Effector CD4-positive, alpha-beta T cell (primary cell): ENCODE results near the gene DIPK1C. TPM values are rescaled to one million over a fixed set of nuclear protein-coding genes. Genes with fewer than 3 reads are reported as not detected.
"Not testable (repeated sequence)": the region's sequence is repeated elsewhere in the genome, so short reads cannot be mapped to it uniquely, and the experiment has no call there.

ENCODE experiments used
- DNase-seq: peaks from one replicate; pipeline ENCODE4 v3.0.0-alpha.2; 2020
- total RNA-seq: gene quantifications from one replicate; lab custom pipeline; 2026; lab: John Stamatoyannopoulos, UW

The DIPK1C gene
- total RNA-seq: not detected

- DNase-seq: no peak
These were observed at the start of gene DIPK1C for GRCh38 chr18:74457043-74457724. Gene DIPK1C (minus strand): TSS chr18:74457308. CDS start chr18:74457259, 49 bp downstream.

GRCh38 chr18:74506448-74507084, 49.5 kb upstream of the DIPK1C start:
- DNase-seq: no peak

- DNase-seq: no peak
These were observed 48.7 kb upstream of the DIPK1C start for GRCh38 chr18:74505776-74506175.

GRCh38 chr18:74503137-74503536, 46.0 kb upstream of the DIPK1C start:
- no peak for DNase-seq

- DNase-seq: no peak
These were observed 44.3 kb upstream of the DIPK1C start for GRCh38 chr18:74501386-74501785.

- not testable (repeated sequence) for DNase-seq
These were observed 43.7 kb upstream of the DIPK1C start for GRCh38 chr18:74500774-74501173.

- DNase-seq: no peak
These were observed 43.3 kb upstream of the DIPK1C start for GRCh38 chr18:74500372-74500771.

GRCh38 chr18:74499633-74500032, 42.5 kb upstream of the DIPK1C start:
- DNase-seq: peak; percentile 17

GRCh38 chr18:74498712-74499627, 41.9 kb upstream of the DIPK1C start:
- DNase-seq: peak; percentile 66

- DNase-seq: no peak
These were observed 40.7 kb upstream of the DIPK1C start for GRCh38 chr18:74497778-74498177.

GRCh38 chr18:74497324-74497676, 40.2 kb upstream of the DIPK1C start:
- DNase-seq: no peak

GRCh38 chr18:74496508-74497323, 39.6 kb upstream of the DIPK1C start:
- DNase-seq: no peak

- DNase-seq: peak; percentile 97
These were observed 38.7 kb upstream of the DIPK1C start, which contains the start of gene CNDP2 for GRCh38 chr18:74495581-74496507. Gene CNDP2 (plus strand): TSS chr18:74496363. CDS start chr18:74499974, 3,611 bp downstream.

GRCh38 chr18:74494514-74494913, 37.4 kb upstream of the DIPK1C start:
- no peak for DNase-seq

GRCh38 chr18:74493689-74494088, 36.6 kb upstream of the DIPK1C start:
- peak; percentile 55 for DNase-seq

- no peak for DNase-seq
These were observed 35.2 kb upstream of the DIPK1C start for GRCh38 chr18:74492259-74492658.

GRCh38 chr18:74489676-74490075, 32.6 kb upstream of the DIPK1C start:
- no peak for DNase-seq

GRCh38 chr18:74488864-74489263, 31.8 kb upstream of the DIPK1C start:
- no peak for DNase-seq

GRCh38 chr18:74488354-74488753, 31.2 kb upstream of the DIPK1C start:
- DNase-seq: no peak

GRCh38 chr18:74486119-74486849, 29.2 kb upstream of the DIPK1C start:
- DNase-seq: no peak

- no peak for DNase-seq
These were observed 25.6 kb upstream of the DIPK1C start for GRCh38 chr18:74482697-74483096.
